D721Med (cell line): ENCODE measurements around the gene GATAD2B.

Experiments
- DNase-seq: peaks from one replicate; pipeline ENCODE4 v3.0.0; 2011; ENCODE audit warnings: low spot score; ENCODE audit not compliant: insufficient read length
- FAIRE-seq: peaks from 2 replicates; lab custom pipeline; 2011; peaks lifted over from hg19 to GRCh38; lab: Jason Lieb, UNC
- TF ChIP-seq, protein P1 (sequence below): IDR thresholded peaks from 2 replicates; pipeline ENCODE4 v1.5.1; 2012; ENCODE audit warnings: mild to moderate bottlenecking, control low read depth; ENCODE audit not compliant: insufficient read depth; ENCODE audit errors: missing control alignments

Gene GATAD2B

GRCh38 chr1:153958961-153959260, 36.1 kb upstream of the GATAD2B start:
- TF ChIP-seq, protein P1, sequence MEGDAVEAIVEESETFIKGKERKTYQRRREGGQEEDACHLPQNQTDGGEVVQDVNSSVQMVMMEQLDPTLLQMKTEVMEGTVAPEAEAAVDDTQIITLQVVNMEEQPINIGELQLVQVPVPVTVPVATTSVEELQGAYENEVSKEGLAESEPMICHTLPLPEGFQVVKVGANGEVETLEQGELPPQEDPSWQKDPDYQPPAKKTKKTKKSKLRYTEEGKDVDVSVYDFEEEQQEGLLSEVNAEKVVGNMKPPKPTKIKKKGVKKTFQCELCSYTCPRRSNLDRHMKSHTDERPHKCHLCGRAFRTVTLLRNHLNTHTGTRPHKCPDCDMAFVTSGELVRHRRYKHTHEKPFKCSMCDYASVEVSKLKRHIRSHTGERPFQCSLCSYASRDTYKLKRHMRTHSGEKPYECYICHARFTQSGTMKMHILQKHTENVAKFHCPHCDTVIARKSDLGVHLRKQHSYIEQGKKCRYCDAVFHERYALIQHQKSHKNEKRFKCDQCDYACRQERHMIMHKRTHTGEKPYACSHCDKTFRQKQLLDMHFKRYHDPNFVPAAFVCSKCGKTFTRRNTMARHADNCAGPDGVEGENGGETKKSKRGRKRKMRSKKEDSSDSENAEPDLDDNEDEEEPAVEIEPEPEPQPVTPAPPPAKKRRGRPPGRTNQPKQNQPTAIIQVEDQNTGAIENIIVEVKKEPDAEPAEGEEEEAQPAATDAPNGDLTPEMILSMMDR = no peak
- DNase-seq (no peak), FAIRE-seq (no peak)

GRCh38 chr1:153958111-153958960, 35.6 kb upstream of the GATAD2B start, which contains the start of gene CRTC2:
Gene CRTC2 (minus strand): TSS chr1:153958612. CDS start chr1:153958497, 115 bp downstream.
- peak; percentile 89 for FAIRE-seq
- DNase-seq = peak; percentile 100
- TF ChIP-seq, protein P1 = peak; percentile 14

DNA sequence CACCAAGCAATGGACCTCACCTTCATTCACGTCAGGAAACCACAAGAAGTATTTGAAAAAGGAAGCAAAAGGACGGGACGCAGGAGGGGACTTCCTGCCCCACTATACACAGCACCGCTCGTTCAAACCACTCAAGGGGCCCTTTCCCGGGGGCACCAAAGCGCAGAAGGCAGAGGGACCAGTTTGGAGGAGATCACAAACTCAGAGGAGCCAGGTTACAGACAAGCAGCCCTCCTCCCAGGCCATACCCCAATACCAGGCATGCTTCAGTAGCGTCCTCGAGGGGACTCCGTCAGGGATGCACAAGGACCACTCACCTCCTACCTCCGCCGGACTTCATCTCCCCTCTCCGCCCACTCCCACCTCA, 35.0 kb upstream of the GATAD2B start:
- no peak for DNase-seq
- no peak for FAIRE-seq
- TF ChIP-seq, protein P1 = no peak

DNA sequence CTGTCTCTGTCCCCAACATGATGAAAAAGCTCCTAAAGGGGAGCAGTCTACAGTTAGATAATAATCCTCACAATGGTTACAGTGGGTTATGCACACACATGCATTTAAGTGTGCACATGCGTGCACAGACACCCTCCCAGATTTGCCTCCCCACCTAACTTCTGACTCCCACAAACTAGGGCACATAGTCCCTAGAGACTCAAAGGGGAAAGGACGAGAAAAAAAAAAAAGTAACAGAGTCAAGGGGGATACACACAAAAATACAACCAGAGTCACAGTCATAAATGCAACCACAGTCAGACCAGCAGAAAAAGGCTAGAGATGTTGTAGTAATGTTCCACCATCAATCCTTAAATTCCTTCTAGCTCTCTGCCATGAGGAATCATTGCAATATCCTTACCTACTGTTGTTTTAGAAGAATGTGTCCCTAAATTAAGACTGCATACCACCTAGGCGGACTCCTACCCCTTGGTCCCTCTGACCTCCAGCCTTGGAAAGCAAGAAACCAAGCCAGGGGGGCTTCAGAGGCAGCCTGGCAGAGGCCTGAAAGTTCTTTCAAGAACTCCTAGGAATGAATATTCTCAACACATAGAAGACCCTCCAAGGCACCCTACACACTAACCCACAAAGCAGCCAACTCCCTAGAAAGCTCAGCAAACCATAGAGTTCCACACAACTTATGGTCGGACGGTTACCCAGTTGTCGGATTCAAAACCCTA, 34.4 kb upstream of the GATAD2B start:
- FAIRE-seq (no peak), DNase-seq (no peak)
- TF ChIP-seq, protein P1 = no peak

GRCh38 chr1:153954826-153955225, 32.1 kb upstream of the GATAD2B start:
- TF ChIP-seq, protein P1 = no peak

DNA sequence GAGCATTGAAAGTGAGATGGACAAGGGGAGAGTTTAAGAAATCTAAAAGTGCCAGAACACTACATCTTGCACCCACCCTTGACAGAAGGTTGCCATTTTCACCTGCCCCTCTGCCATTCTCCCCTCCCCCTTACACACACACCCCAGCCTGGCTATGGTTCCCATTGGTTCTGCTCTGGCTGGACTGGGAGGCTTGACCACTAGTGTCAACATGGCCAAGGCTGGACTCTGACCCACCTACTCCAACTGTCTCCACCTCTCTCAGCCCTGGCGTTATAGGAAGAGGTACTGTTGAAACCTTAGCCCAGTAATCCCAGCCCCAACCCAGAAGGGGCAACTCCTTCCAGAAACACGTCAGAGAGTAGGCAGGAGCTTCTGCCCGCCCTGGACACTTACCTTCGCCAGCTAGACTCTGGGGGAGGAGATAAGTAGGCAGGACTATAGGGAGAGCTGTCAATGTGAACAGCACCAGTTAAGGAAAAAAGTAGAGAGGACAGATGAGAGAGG, 31.1 kb upstream of the GATAD2B start:
- DNase-seq = no peak
- TF ChIP-seq, protein P1 = no peak
- FAIRE-seq = no peak

More at GRCh38 chr1:153954826-153955225, 32.1 kb upstream of the GATAD2B start:
- FAIRE-seq (no peak), DNase-seq (no peak)
